ENCODE data around the gene OR5V1. TPM values are rescaled to one million over a fixed set of nuclear protein-coding genes. Genes with fewer than 3 reads are reported as not detected.

The OR5V1 gene
- total and polyA plus RNA-seq, 9 of the 15 experiments (the other 6 are each of a cell fraction or from before 2014, with no cell fraction given) = not detected

- ATAC-seq (no peak), FAIRE-seq (no peak), DNase-seq (ENCODE audit: extremely low read depth in 1 of 4, low spot score in 3 of 4) (no peak)
- H3K4me3 ChIP-seq = no peak overlapping the region
- no peaks in the 10 kb centered on the region for H3K4me1 ChIP-seq (replicated peaks in 1 of 2; ENCODE audit: control insufficient read depth in 2 of 2, insufficient read depth in 2 of 2, low read length in 2 of 2)
- POLR2A ChIA-PET = no interaction called here
- H3K9ac ChIP-seq (ENCODE audit: insufficient read depth in 1 of 2, low read depth in 2 of 2, low read length in 2 of 2) = no peak overlapping the region
- H3K9me1 ChIP-seq (ENCODE audit: control insufficient read depth, insufficient read depth, low read length) = no peaks in the 10 kb centered on the region
- CTCF ChIA-PET (ENCODE audit: low intra/inter-chr PET ratio) = no interaction called here
- H3K9me3 ChIP-seq (replicated peaks; ENCODE audit: control insufficient read depth, insufficient read depth, low read depth, low read length) = no peaks in the 10 kb centered on the region
- H3K4me2 ChIP-seq (ENCODE audit: insufficient read depth, low read length) = no peak overlapping the region
- no TSS peak for BruUV-seq (replicated peaks)
- no peak overlapping the region for H2AFZ ChIP-seq (ENCODE audit: low read depth, low read length)
- in situ Hi-C loops (cut with MboI) (no loop called here), intact Hi-C loops (cut with micrococcal nuclease) (no loop called here)
- 0% methylated on average over 2 of the region's 2 CpGs for WGBS (ENCODE audit: insufficient coverage, low coverage, missing lambda C conversion rate)
- 0 out of 5 replicates have a peak, but pooled peaks cover 0 to 2% of the 10 kb centered on the region in 2 experiments for H3K27me3 ChIP-seq (ENCODE audit: control insufficient read depth in 2 of 2, insufficient read depth in 2 of 2, low read length in 2 of 2)
- no peak overlapping the region for H3K27ac ChIP-seq (ENCODE audit: extremely low read depth, low read depth, low read length)
- no peaks in the 10 kb centered on the region for H3K79me2 ChIP-seq (ENCODE audit: control insufficient read depth, insufficient read depth, low read length)
- H4K20me1 ChIP-seq (replicated peaks; ENCODE audit: control insufficient read depth, insufficient read depth, low read length) = no peaks in the 10 kb centered on the region
- H3K36me3 ChIP-seq (ENCODE audit: control insufficient read depth, insufficient read depth, low read length) = no peaks in the 10 kb centered on the region
- peak; percentile 87 for TF ChIP-seq SPI1 (IDR thresholded peaks at IDR 0.05; ENCODE audit: borderline replicate concordance, low read depth, low read length)
- no peak for TF ChIP-seq IRF1 (CRISPR knock-in tag; IDR thresholded peaks at IDR 0.05; ENCODE audit: borderline replicate concordance)
Observed at GRCh38 chr6:29336269-29336668, 32.4 kb downstream of the OR5V1 start.

DNA sequence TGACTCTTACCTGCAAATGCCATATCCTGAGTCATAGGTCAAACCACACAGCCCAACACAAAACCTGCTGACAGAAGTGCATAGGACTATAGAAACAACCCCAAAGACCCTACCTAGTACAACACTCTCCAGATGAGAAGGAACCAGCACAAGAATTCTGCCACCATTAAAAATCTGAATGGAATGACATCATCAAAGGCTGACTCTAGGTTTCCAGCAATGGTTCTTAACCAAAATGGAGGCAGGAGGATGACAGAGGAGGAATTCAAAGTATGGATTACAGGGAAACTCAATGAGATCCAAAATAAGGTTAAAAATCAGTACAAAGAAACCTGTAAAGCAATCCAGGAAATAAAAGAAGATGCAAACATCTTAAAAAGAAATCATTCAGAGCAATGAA lies 36.0 kb downstream of the OR5V1 start:
- H3K4me1 ChIP-seq (replicated peaks in 1 of 2; ENCODE audit: control insufficient read depth in 2 of 2, insufficient read depth in 2 of 2, low read length in 2 of 2) = no peaks in the 10 kb centered on the region
- in situ Hi-C loops (cut with MboI) = no loop called here
- DNase-seq (ENCODE audit: extremely low read depth in 1 of 4, low spot score in 3 of 4) = no peak
- no peaks in the 10 kb centered on the region for H3K79me2 ChIP-seq (ENCODE audit: control insufficient read depth, insufficient read depth, low read length)
- intact Hi-C loops (cut with micrococcal nuclease) = no loop called here
- no peak overlapping the region for H3K4me2 ChIP-seq (ENCODE audit: insufficient read depth, low read length)
- H4K20me1 ChIP-seq (replicated peaks; ENCODE audit: control insufficient read depth, insufficient read depth, low read length) = no peaks in the 10 kb centered on the region
- ChIA-PET CTCF (ENCODE audit: low intra/inter-chr PET ratio) (no interaction called here), POLR2A (no interaction called here)
- no peak overlapping the region for H2AFZ ChIP-seq (ENCODE audit: low read depth, low read length)
- BruUV-seq (replicated peaks) = no TSS peak
- no peaks in the 10 kb centered on the region for H3K27me3 ChIP-seq (ENCODE audit: control insufficient read depth in 2 of 2, insufficient read depth in 2 of 2, low read length in 2 of 2)
- H3K9me1 ChIP-seq (ENCODE audit: control insufficient read depth, insufficient read depth, low read length) = no peaks in the 10 kb centered on the region
- no peak overlapping the region for H3K9ac ChIP-seq (ENCODE audit: insufficient read depth in 1 of 2, low read depth in 2 of 2, low read length in 2 of 2)
- H3K4me3 ChIP-seq = no peak overlapping the region
- H3K36me3 ChIP-seq (ENCODE audit: control insufficient read depth, insufficient read depth, low read length) = no peaks in the 10 kb centered on the region
- H3K27ac ChIP-seq (ENCODE audit: extremely low read depth, low read depth, low read length) = no peak overlapping the region
- no peaks in the 10 kb centered on the region for H3K9me3 ChIP-seq (replicated peaks; ENCODE audit: control insufficient read depth, insufficient read depth, low read depth, low read length)
- no peak for FAIRE-seq
- no peak for ATAC-seq
- TF ChIP-seq, protein P1, sequence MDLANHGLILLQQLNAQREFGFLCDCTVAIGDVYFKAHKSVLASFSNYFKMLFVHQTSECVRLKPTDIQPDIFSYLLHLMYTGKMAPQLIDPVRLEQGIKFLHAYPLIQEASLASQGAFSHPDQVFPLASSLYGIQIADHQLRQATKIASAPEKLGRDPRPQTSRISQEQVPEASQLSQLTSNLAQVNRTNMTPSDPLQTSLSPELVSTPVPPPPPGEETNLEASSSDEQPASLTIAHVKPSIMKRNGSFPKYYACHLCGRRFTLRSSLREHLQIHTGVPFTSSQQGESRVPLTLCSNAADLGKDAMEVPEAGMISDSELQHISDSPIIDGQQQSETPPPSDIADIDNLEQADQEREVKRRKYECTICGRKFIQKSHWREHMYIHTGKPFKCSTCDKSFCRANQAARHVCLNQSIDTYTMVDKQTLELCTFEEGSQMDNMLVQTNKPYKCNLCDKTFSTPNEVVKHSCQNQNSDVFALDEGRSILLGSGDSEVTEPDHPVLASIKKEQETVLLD (IDR thresholded peaks at IDR 0.05) = no peak
- no peak for TF ChIP-seq ZNF140 (CRISPR knock-in tag; IDR thresholded peaks at IDR 0.05)
- no peak for TF ChIP-seq NFATC3 (IDR thresholded peaks at IDR 0.05)
- no peak for TF ChIP-seq ESRRB (CRISPR knock-in tag; IDR thresholded peaks at IDR 0.05; ENCODE audit: borderline replicate concordance)
- no peak for TF ChIP-seq HNRNPK (IDR thresholded peaks at IDR 0.05; ENCODE audit: low read depth, low read length, poor library complexity, severe bottlenecking)
- no peak for TF ChIP-seq NRF1 (conservative IDR thresholded peaks at IDR 0.05 in 1 of 2, IDR thresholded peaks at IDR 0.05 in 1 of 2)
- TF ChIP-seq SIX5 (IDR thresholded peaks at IDR 0.05; ENCODE audit: borderline replicate concordance in 1 of 2, insufficient read depth in 1 of 2, low read depth in 1 of 2, low read length in 2 of 2) = no peak
- TF ChIP-seq HMG20A (CRISPR knock-in tag; conservative IDR thresholded peaks at IDR 0.05) = no peak
- no peak for TF ChIP-seq BCL6 (CRISPR knock-in tag; IDR thresholded peaks at IDR 0.05)
- no peak for TF ChIP-seq DIDO1 (tag; IDR thresholded peaks at IDR 0.05; ENCODE audit: low read depth)
- no peak for TF ChIP-seq IRF9 (tag; IDR thresholded peaks at IDR 0.05)
- TF ChIP-seq ZNF232 (CRISPR knock-in tag; IDR thresholded peaks at IDR 0.05) = no peak
